Activated T-cell treated with anti-CD3 and anti-CD28 coated beads, Interleukin-2, amount 50 U/mL, for 1 hour (primary cell): ENCODE data around the gene ATF7.

Experiments
- DNase-seq: peaks from one replicate; pipeline ENCODE4 v3.0.0-alpha.2; 2020

The ATF7 gene

DNA sequence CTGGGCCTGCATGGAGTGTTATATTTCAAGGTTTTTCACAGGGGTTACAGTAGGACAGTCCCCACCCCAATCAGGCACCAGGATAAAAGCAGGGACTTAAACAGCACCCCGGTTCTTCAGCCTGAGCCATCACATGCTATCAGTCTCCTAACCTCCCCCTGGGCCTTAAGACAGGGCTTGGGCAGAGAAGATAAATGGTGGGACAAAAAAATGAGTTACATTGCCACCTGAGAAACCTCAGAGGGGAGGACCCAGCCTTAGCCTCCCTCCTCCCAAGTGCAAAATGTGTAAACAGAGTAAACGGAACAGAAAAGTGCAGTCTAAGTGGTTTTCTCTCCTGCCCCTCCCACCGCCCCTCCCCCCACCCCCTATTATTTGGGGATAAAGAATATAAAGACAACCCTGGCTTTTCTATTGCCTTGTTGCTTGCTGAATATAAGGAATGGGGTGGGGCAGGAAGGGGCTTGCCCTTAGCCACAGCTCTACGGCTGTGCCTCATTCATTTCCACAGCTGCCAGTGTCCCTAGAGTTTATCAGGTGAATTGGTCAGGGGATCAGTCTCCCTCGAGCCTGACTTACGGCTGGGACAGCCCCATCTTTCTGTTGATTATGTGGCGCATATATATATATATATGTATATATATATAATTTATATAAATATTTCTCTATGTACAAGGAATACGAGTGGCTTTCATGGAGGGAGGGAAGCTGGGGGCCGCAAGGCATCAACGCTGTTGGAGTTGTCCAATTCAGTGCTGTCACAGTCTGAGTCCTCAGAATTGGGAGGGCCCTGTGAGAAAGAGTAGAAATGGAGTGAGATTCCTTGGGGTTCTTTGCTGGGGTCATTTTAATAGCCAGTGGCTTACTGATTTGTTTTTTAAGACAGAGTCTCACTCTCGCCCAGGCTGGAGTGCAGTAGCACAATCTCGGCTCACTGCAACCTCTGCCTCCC is 145.4 kb downstream of the ATF7 start:
- peak; percentile 13 for DNase-seq

DNA sequence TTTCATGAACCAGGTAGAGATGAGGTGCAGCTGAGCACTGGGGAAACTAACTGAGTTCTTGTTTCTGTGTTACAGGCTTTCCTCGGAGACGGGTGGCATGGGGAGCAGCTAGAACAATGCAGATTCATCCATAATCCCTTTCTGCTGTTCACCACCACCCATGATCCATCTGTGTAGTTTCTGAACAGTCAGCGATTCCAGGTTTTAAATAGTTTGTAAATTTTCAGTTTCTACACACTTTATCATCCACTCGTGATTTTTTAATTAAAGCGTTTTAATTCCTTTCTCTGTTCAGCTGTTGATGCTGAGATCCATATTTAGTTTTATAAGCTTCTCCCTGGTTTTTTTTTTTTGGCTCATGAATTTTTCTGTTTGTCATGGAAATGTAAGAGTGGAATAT is 146.9 kb downstream of the ATF7 start:
- no peak for DNase-seq

DNA sequence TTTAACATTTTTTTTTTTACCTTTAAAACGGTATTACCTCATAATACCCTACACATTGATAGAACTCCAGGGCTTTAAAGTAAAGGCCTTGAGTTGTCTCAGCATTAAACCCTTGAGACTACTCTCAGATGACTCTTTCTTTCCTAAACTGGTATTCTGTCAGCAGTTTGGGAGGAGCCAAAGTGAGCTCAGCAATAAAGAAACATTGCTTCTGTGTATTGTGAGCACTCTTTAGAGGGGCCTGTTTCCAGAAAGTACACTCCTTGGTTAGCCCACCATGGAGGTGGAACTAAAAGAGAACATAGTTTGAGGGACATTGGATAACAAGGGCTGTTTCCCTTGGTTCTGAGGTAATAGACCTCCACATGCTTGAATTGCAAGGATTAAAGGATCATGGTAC is 147.3 kb downstream of the ATF7 start:
- DNase-seq = no peak

DNA sequence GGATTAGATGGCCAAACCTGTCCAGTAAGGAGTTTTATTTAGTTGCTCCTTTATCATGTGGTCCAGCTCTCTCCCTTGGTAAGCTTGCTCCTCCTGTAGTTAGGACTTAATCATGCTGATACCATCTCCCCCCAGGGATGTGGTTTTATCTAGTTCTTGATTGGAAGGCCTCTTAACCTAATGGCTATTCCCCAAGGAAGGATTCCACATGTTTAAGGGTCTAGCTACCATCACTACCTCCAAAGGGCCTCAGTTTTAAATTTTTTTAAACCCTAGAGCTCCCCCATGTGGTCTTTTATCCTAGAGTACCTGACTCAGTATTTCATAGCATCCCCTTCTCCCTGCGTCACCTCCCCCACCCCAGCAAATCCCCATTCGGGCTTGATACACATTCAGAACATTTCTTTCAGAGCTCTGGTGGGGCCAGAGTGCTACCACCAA is 149.4 kb downstream of the ATF7 start:
- DNase-seq = no peak

DNA sequence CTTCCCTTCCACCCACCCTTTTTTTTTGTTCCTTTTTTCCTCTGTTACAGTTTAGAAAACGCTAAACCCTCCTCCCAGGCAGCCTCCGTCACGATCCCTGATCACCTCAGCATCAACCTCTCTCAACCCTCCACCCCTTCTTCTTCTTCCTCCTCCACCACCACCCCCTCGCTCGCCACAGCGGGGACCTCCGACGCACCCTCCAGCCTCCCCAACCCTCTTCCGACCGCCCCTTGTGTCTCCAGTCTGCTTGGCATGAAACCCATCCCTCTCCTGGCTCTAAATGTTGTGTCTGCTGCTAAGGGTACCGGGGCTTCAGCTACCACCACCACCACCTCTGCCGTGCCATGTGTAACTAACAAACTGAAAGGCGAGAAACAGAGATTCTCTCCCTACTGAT is 151.4 kb downstream of the ATF7 start:
- no peak for DNase-seq

DNA sequence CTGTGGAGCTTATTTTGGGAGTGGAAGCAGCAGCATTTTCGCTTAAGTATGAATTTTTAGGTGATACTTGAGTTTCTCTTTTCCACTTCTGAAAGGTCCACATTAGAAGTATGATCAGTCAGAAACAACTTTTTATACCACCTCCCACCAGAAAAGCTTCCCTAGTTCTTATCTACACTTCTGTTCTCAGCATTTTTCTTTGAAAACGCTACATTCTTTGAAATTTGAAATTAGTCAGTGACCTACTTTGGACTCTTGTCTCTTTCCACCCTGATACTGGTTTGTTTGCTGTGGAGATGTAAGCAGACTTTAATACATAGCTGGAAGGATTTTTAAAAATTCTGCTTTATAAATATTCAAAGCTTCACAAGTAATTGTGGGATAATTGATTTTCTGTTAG is 152.1 kb downstream of the ATF7 start:
- no peak for DNase-seq

DNA sequence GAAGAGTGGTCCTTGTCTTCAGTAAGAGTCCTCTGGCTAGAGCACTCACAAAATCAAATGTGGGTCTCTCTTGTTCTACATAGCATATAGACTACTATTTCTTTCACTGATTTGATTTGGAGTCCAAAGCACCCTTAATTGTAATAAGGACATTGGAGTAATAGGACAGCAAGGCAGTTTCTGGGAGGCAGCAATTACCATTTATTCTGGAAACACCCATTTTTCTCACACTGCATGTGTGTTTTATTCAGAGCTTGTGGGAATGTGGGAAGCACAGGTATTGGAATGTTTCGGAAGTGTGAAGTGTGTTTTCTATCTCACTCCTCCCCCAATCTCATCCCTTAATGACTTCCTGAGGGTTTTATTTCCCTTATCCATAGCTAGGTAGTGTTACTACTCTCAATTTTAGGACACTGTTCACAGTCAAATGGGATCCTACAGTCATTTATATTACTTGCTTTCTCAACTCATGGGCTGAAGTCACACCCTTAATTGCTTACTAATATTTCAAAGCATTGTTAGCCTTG is 154.1 kb downstream of the ATF7 start:
- DNase-seq = no peak

DNA sequence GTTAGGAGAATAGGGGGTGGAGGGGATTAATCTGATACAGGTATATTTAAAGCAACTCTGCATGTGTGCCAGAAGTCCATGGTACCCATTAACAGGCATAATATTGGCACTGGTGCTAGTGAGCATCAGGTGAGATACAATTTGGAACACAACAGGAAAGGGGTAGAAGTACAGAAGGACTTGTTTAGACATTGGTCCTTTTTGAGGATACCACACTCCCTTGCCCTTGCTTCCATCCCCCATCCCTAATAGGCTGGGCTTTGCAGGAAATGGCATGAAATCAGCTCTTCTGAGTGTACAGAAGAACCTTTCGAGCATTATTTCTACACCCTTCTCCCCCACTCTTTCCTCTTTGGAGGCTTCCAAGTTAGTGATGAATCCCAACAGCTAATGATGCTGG is 157.9 kb downstream of the ATF7 start:
- DNase-seq = no peak

DNA sequence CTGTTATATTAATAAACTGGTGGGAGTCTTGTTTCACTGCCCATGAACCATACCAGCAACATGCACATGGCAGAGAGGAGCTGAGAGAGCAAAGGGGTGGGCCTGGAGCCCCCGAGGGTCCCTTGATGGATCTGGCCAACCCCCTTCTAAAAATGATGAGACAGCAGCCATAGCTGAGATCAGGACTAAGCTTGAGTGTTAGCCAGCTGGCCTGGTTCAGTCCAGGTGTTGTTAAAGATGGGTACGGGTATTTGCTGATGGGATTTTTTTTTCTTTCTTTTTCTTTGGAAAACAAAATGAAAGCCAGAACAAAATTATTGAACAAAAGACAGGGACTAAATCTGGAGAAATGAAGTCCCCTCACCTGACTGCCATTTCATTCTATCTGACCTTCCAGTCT is 158.3 kb downstream of the ATF7 start:
- no peak for DNase-seq

DNA sequence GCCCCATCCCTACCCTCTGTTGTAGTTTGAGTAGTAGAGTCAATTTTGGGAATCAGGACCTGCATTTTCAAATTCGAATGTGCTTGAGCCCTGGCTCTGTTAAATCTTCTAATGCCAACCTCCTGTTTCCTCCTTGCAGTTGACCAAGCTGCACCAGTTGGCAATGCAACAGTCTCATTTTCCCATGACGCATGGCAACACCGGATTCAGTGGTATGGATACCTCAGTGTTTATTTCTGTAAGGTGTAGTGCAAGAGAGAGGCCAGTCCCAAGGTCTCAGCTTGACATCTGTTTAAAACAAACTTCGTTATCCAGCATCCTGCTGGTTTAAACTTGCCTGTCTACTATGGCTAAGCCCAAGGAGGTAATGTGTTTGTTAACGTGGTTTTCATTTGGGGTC is 159.1 kb downstream of the ATF7 start:
- DNase-seq = no peak

DNA sequence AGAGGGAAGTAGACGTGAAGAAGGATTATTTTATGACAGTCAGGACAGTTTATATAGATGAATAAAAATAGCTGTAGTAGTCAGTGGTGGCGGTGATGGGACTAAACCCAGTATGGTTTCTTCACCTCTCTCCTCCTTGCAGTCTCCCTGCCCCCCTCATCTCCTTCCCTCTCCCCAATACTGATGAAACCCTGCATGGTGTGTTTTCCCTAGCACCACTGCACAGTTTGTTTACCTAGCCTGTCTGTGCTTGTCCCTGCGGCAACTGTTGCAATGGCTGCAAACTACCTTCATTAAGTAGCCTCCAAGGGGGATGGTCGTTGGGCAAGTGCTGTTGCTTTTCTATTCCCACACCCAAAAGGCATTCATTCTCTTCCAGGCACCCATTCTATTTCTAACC is 159.5 kb downstream of the ATF7 start:
- DNase-seq = no peak

DNA sequence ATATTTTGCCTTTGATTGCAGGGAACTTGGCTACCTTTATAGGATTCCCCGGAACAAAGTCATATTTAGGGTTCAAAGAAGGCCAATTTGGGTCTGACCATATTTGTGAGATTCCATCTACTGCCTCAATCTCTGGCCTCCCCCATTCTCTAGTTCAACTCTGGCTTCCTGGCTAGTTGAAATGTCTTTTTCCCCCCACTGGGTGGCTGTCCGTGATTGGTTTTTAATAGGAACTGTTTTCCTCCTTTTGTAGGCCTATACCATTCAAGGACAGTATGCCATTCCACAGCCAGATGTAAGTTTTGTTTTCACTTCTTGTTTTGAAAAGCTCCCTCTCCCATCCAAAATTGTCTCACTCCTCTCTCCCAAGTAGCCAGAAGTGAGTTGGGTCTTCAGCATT is 160.5 kb downstream of the ATF7 start:
- DNase-seq = no peak

DNA sequence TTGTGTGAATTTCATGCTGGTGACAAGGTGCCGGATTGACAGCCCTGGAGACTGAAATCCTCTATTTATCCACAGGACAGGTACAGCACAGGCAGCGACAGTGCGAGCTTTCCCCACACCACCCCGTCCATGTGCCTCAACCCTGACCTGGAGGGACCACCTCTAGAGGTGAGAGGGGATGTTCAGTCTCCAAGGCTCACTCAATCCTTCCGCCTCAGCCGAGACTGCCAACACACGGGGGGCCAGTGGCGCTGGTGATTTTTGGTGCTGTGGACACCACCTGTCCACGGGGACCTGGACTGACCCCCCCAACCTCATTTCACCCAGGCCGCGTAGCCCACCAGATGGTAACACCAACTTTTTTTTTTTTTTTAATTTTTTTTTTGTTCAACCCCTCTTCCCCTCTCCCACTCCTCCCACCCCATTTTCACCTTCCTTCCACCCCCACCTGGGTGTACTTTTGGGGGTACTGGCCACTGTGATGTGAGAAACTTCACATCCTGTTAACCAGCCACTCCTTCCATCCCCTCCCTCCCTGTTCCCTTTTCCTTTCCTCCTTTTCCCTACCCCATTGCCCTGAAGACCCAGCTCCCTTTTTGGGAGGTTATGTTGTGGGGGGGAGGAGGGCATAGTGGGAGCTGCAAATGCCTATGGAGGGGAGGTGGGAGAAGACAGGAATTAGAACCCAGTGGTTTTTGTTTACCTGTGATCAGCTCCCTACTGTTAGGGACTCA is 161.3 kb downstream of the ATF7 start:
- no peak for DNase-seq

DNA sequence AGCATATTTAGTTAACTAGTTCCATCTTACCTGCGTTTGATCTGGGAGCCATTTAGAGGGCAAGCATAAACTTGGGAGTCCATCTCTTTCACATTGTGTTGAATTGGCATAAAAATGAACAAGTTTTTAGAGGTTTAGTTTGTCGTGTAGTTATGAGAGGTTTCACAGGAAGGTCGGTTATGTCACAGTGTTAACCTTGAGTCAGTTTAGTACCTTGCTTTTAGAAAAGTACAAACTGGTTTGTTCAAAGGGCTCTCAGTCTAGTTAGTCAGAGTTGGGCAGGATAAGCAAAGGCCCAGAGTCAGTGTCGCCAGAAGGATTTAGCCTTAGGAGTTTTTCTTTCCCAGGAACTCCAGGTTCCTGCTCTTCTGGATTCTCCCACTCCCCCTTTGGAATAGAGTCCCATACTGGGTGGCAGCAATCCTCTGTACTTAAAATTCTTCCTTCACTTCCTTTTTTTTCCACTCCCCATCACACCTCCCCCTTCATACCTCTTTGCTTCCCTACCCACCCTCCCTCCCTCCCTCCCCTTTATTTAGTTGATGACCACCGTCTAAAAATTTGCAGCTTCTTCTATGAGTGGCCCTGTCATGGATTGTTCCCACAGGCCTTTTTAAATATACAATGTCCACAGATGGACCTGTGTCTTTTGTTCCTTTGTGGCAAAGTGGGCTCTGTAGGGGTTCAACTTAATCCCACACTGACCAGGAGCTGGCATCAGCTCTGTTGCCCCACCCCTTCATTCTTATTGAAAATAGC is 162.2 kb downstream of the ATF7 start:
- DNase-seq = no peak

DNA sequence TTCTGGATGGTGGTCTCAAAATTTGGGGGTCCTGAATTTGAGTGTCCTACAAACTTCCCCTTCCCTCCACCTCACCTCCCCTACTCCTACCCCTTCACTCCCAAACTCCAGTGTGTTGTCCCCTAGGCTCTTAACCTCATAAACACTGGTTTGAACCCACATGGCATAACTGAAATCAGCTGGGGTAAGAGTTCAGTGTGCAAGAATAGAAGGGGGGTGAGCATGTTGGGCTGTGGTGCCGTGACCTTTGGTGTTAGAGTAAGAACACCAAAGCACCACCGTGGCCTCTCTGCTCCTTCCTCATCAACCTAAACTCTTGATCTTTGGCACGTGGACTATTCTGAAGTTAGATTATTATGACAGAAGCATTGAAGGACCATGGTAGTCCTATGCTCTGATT is 163.2 kb downstream of the ATF7 start:
- no peak for DNase-seq

DNA sequence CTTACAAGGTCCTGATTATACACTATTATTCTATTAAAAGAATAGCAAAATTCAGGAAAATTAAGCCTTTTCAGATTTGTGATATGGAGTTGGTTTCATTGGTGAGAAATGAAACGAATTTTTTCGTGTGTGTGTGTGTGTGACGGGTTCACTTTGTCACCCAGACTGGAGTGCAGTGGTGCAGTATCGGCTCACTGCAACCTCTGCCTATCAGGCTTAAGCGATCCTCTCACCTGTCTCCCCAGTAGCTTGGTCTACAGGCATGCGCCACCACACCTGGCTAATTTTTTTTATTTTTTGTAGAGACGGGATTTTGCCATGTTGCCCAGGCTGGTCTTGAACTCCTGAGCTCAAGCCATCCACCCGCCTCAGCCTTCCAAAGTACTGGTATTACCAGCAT is 164.6 kb downstream of the ATF7 start:
- no peak for DNase-seq

DNA sequence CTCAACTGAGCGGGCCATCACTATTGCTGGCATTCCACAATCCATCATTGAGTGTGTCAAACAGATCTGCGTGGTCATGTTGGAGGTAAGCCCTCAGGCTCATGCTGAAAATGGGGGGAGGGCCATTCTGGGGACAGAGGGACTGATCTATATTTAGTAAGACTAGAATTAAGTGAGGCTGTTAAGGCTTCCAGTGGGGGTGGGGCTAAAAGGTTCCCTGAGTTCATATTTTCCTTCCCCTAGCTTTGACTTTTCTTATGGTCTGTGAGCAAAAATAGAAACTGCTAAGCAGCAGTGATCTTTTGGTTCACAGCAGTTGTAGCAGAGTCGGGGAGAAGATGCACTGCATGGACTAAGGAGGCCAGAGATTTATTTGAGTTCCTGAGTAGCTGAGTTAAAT is 165.1 kb downstream of the ATF7 start:
- no peak for DNase-seq

DNA sequence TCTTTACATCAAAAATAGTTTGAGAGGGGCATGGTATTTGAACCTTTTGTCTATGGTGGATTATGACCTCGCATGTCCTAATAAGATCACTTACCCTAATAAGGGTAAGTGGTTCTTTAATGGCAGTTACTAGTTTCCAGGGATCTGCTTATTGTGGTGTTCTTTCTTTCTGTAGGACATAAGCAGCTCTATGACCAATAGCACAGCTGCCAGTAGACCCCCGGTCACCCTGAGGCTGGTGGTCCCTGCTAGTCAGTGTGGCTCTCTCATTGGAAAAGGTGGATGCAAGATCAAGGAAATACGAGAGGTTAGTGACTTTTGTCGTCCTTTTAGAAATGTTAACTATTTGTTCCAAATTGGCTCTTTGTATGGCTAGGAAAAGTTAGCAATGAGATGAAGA is 167.1 kb downstream of the ATF7 start:
- DNase-seq = no peak
